GM23338 (cell line): Measurements from ENCODE around the gene SLC35G4. TPM values are rescaled to one million over a fixed set of nuclear protein-coding genes. Genes with fewer than 3 reads are reported as not detected.

ENCODE experiments used
- ATAC-seq: fragments of 200-7000 bp; cut with Tn5 transposase; 3 replicates; pipeline ENCODE4 v1.9.1; 2020
- DNase-seq: peaks from one replicate; pipeline ENCODE4 v3.0.0-alpha.2; 2015; ENCODE audit warnings: low spot score
- H2AFZ ChIP-seq: fragments of 200-600 bp; sonication (generic); 2 replicates; pipeline ENCODE4 v1.8.0; 2016; ENCODE audit warnings: antibody characterized with exemption, mild to moderate bottlenecking, moderate library complexity
- H3F3A ChIP-seq: fragments of 200-600 bp; sonication (generic); replicated peaks from 2 replicates; pipeline ENCODE4 v1.8.0; 2017; ENCODE audit warnings: antibody characterized with exemption, mixed run types, low read depth
- H3K27ac ChIP-seq: fragments of 200-600 bp; sonication (generic); 2 replicates; pipeline ENCODE4 v1.6.1; 2016; ENCODE audit warnings: low read depth
- H3K27me3 ChIP-seq: fragments of 200-600 bp; sonication (generic); 2 replicates; pipeline ENCODE4 v1.8.0; 2016; ENCODE audit warnings: mild to moderate bottlenecking, mixed run types, moderate library complexity; ENCODE audit not compliant: insufficient read depth
- H3K36me3 ChIP-seq: fragments of 200-600 bp; sonication (generic); 2 replicates; pipeline ENCODE4 v1.8.0; 2016; ENCODE audit warnings: mild to moderate bottlenecking; ENCODE audit not compliant: insufficient read depth
- H3K4me1 ChIP-seq: fragments of 200-600 bp; sonication (generic); 2 replicates; pipeline ENCODE4 v1.8.0; 2016; ENCODE audit warnings: mild to moderate bottlenecking, moderate library complexity; ENCODE audit not compliant: insufficient read depth
- H3K4me2 ChIP-seq: fragments of 200-600 bp; sonication (generic); 2 replicates; pipeline ENCODE4 v1.7.1; 2017; ENCODE audit warnings: mixed run types
- H3K4me3 ChIP-seq: fragments of 200-600 bp; sonication (generic); 2 replicates; pipeline ENCODE4 v1.6.1; 2016; ENCODE audit warnings: mixed run types
- H3K79me2 ChIP-seq: fragments of 200-600 bp; sonication (generic); replicated peaks from 2 replicates; pipeline ENCODE4 v1.8.0; 2017; ENCODE audit warnings: mild to moderate bottlenecking; ENCODE audit not compliant: insufficient read depth
- H3K9me2 ChIP-seq: fragments of 200-600 bp; sonication (generic); 2 replicates; pipeline ENCODE4 v1.8.0; 2017; ENCODE audit not compliant: insufficient read depth
- H4K20me1 ChIP-seq: fragments of 200-600 bp; sonication (generic); replicated peaks from 2 replicates; pipeline ENCODE4 v1.8.0; 2017; ENCODE audit warnings: mild to moderate bottlenecking; ENCODE audit not compliant: insufficient read depth
- H3K27ac Mint-ChIP-seq: 2 replicates; pipeline ENCODE4 v1.8.0; 2020; ENCODE audit warnings: inconsistent platforms, mild to moderate bottlenecking, moderate library complexity, mixed read lengths
- H3K27me3 Mint-ChIP-seq: 3 replicates; pipeline ENCODE4 v1.8.0; 2022; ENCODE audit warnings: low read depth, mild to moderate bottlenecking, moderate library complexity, mixed read lengths, inconsistent platforms; ENCODE audit not compliant: insufficient read depth, poor library complexity
- H3K36me3 Mint-ChIP-seq: 3 replicates; pipeline ENCODE4 v1.8.0; 2021; ENCODE audit warnings: low read depth, mild to moderate bottlenecking, inconsistent platforms, moderate library complexity, mixed read lengths
- H3K4me1 Mint-ChIP-seq: 3 replicates; pipeline ENCODE4 v1.8.0; 2020; ENCODE audit warnings: mild to moderate bottlenecking, inconsistent platforms, mixed read lengths
- H3K4me3 Mint-ChIP-seq: 3 replicates; pipeline ENCODE4 v1.8.0; 2021; ENCODE audit warnings: moderate library complexity, mild to moderate bottlenecking, inconsistent platforms, mixed read lengths
- H3K9me3 Mint-ChIP-seq: 3 replicates; pipeline ENCODE4 v1.8.0; 2020; ENCODE audit warnings: moderate library complexity, mild to moderate bottlenecking, inconsistent platforms, mixed read lengths
- CREB1 ChIP-seq: fragments of 250-450 bp; sonication (Bioruptor Pico); IDR thresholded peaks from 2 replicates; pipeline ENCODE4 v1.5.0; 2020; ENCODE audit warnings: low read depth, mild to moderate bottlenecking, moderate library complexity
- CTCF ChIP-seq, 2 experiments: fragments of 200-600 bp in 1 of 2; sonication (generic) in 1 of 2; conservative IDR thresholded peaks; 2 replicates each; pipeline versions ENCODE4 v1.5.1 to v1.6.1; 2016 to 2017; ENCODE audit warnings: antibody characterized with exemption in 2 of 2, low read depth in 2 of 2, mild to moderate bottlenecking in 2 of 2, moderate library complexity in 1 of 2
- ETS1 ChIP-seq: IDR thresholded peaks from 2 replicates; pipeline ENCODE4 v1.6.1; 2016; ENCODE audit warnings: antibody characterized with exemption
- EZH2 ChIP-seq: fragments of 200-600 bp; sonication (generic); IDR thresholded peaks from one replicate; pipeline ENCODE4 v1.8.0; 2017; ENCODE audit warnings: antibody characterized with exemption, mild to moderate bottlenecking, low read depth; ENCODE audit not compliant: unreplicated experiment
- JUNB ChIP-seq: IDR thresholded peaks from one replicate; pipeline ENCODE4 v1.6.1; 2016; ENCODE audit warnings: antibody characterized with exemption; ENCODE audit not compliant: unreplicated experiment
- NANOG ChIP-seq: IDR thresholded peaks from 2 replicates; pipeline ENCODE4 v1.6.1; 2016; ENCODE audit warnings: antibody characterized with exemption, borderline replicate concordance
- POLR2AphosphoS5 ChIP-seq: IDR thresholded peaks from 2 replicates; pipeline ENCODE4 v1.6.1; 2016; ENCODE audit warnings: antibody characterized with exemption, low read depth
- REST ChIP-seq: IDR thresholded peaks from one replicate; pipeline ENCODE4 v1.6.1; 2018; ENCODE audit warnings: antibody characterized with exemption; ENCODE audit not compliant: unreplicated experiment
- STAT1 ChIP-seq: IDR thresholded peaks from one replicate; pipeline ENCODE4 v1.6.1; 2016; ENCODE audit warnings: antibody characterized with exemption; ENCODE audit not compliant: unreplicated experiment
- ZNF114 ChIP-seq: fragments of 250-450 bp; sonication (Bioruptor Pico); IDR thresholded peaks from 2 replicates; pipeline ENCODE4 v1.5.0; 2020; ENCODE audit warnings: mild to moderate bottlenecking, moderate library complexity
- ZNF331 ChIP-seq: fragments of 250-450 bp; sonication (Bioruptor Pico); IDR thresholded peaks from 2 replicates; pipeline ENCODE4 v1.5.0; 2020; ENCODE audit warnings: low read depth, mild to moderate bottlenecking, moderate library complexity
- polyA plus RNA-seq: library from polyadenylated mRNA; unstranded; fragments of >200 nt; fragmentation: Nextera tagmentation; extraction: Ambion mirVana; gene quantifications from 2 replicates; pipeline ENCODE4 v1.2.1, GENCODE V29; 2016
- total RNA-seq: library from RNA; depleted of rRNA; stranded (reverse); fragments of >200 nt; shearing (Covaris generic); gene quantifications from 2 replicates; pipeline ENCODE4 v1.2.3, GENCODE V29; 2014

SLC35G4 gene
- total and polyA plus RNA-seq, 2 experiments from 2014 or later, result not detected

- TF ChIP-seq REST, result no peak
- peak; percentile 48 to 51 for TF ChIP-seq CTCF (conservative IDR thresholded peaks at IDR 0.05; ENCODE audit: low read depth in 2 of 2)
- peak; percentile 29 for DNase-seq
- Histone ChIP-seq H3K4me2 (no peak overlapping the region), H3K4me3 (no peak overlapping the region), H3F3A (no peaks in the 10 kb centered on the region), H4K20me1 (no peaks in the 10 kb centered on the region), H3K36me3 (no peaks in the 10 kb centered on the region), H2AFZ (no peak overlapping the region), H3K79me2 (no peaks in the 10 kb centered on the region), H3K9me2 (no peaks in the 10 kb centered on the region), H3K27ac (no peak overlapping the region), H3K4me1 (no peaks in the 10 kb centered on the region), H3K27me3 (no peaks in the 10 kb centered on the region)
- H3K4me3 Mint-ChIP-seq, result no peak overlapping the region
- ATAC-seq, result no peak
- no peaks in the 10 kb centered on the region for H3K36me3 Mint-ChIP-seq
- no peaks in the 10 kb centered on the region for H3K9me3 Mint-ChIP-seq
- H3K27me3 Mint-ChIP-seq, result peaks cover 4% of the 10 kb centered on the region
- H3K4me1 Mint-ChIP-seq, result no peaks in the 10 kb centered on the region
- no peak overlapping the region for H3K27ac Mint-ChIP-seq
These were observed 38.5 kb upstream of the SLC35G4 start for GRCh38 chr18:11570769-11571412.

- Histone ChIP-seq H3K36me3 (no peaks in the 10 kb centered on the region), H3K27me3 (no peaks in the 10 kb centered on the region), H3K27ac (no peak overlapping the region), H2AFZ (no peak overlapping the region), H3F3A (no peaks in the 10 kb centered on the region), H3K9me2 (no peaks in the 10 kb centered on the region), H3K4me2 (no peak overlapping the region), H4K20me1 (no peaks in the 10 kb centered on the region), H3K4me3 (no peak overlapping the region), H3K4me1 (no peaks in the 10 kb centered on the region), H3K79me2 (no peaks in the 10 kb centered on the region)
- DNase-seq (no peak), ATAC-seq (no peak)
- Mint-ChIP-seq H3K4me3 (no peak overlapping the region), H3K36me3 (no peaks in the 10 kb centered on the region), H3K4me1 (no peaks in the 10 kb centered on the region), H3K27me3 (peaks cover 4% of the 10 kb centered on the region), H3K9me3 (no peaks in the 10 kb centered on the region), H3K27ac (no peak overlapping the region)
- no peak for TF ChIP-seq NANOG
- TF ChIP-seq ZNF331 (CRISPR knock-in tag), result no peak
- TF ChIP-seq POLR2AphosphoS5, result no peak
- TF ChIP-seq CREB1 (CRISPR knock-in tag), result no peak
- no peak for TF ChIP-seq JUNB
- no peak for TF ChIP-seq REST
- TF ChIP-seq CTCF (conservative IDR thresholded peaks at IDR 0.05; ENCODE audit: low read depth in 2 of 2), result no peak
- TF ChIP-seq ETS1, result no peak
- no peak for TF ChIP-seq ZNF114 (CRISPR knock-in tag)
- no peak for TF ChIP-seq STAT1
- TF ChIP-seq EZH2, result no peak
These were observed 37.2 kb upstream of the SLC35G4 start for GRCh38 chr18:11572201-11572600.
